ENCODE measurements around the gene SHROOM2. TPM values are rescaled to one million over a fixed set of nuclear protein-coding genes. Genes with fewer than 3 reads are reported as not detected.

Gene SHROOM2
- polyA plus RNA-seq, 1 experiment = 1.1 TPM

- ChIA-PET POLR2A (no interaction called here), CTCF (no interaction called here)
- no peak for DNase-seq (ENCODE audit: low read depth)
- H3K27me3 ChIP-seq (ENCODE audit: control insufficient read depth, insufficient read depth, low read length) = no peaks in the 10 kb centered on the region
- no peak for TF ChIP-seq CTCF (IDR thresholded peaks at IDR 0.05; ENCODE audit: insufficient read depth, low read depth, low read length)
- no peak overlapping the region for H3K4me3 ChIP-seq (ENCODE audit: low read depth, low read length)
- no peaks in the 10 kb centered on the region for H3K36me3 ChIP-seq (ENCODE audit: control insufficient read depth, insufficient read depth, low read length)
Measured at GRCh38 chrX:9952300-9952699, 166.1 kb downstream of the SHROOM2 start.

- ChIA-PET CTCF (interaction anchor here (0.9 kb wide), 1 partner anchor 16 kb away, joined by 4 read pairs; no protein-coding TSS in a partner anchor), POLR2A (no interaction called here)
Measured at GRCh38 chrX:9953396-9953795, 167.2 kb downstream of the SHROOM2 start.

GRCh38 chrX:9955506-9955905 is 169.3 kb downstream of the SHROOM2 start:
- peak; percentile 19 for DNase-seq (ENCODE audit: low read depth)
- H3K27me3 ChIP-seq (ENCODE audit: control insufficient read depth, insufficient read depth, low read length) = no peaks in the 10 kb centered on the region
- ChIA-PET CTCF (interaction anchor here (0.7 to 1.1 kb wide), 3 partner anchors 9 to 76 kb away, joined by 3 read pairs; no protein-coding TSS in a partner anchor), POLR2A (no interaction called here)
- no peak for TF ChIP-seq CTCF (IDR thresholded peaks at IDR 0.05; ENCODE audit: insufficient read depth, low read depth, low read length)
- no peaks in the 10 kb centered on the region for H3K36me3 ChIP-seq (ENCODE audit: control insufficient read depth, insufficient read depth, low read length)
- no peak overlapping the region for H3K4me3 ChIP-seq (ENCODE audit: low read depth, low read length)

More at GRCh38 chrX:9953396-9953795, 167.2 kb downstream of the SHROOM2 start:
- no peak for TF ChIP-seq CTCF (IDR thresholded peaks at IDR 0.05; ENCODE audit: insufficient read depth, low read depth, low read length)
- no peak overlapping the region for H3K4me3 ChIP-seq (ENCODE audit: low read depth, low read length)
- no peaks in the 10 kb centered on the region for H3K27me3 ChIP-seq (ENCODE audit: control insufficient read depth, insufficient read depth, low read length)
- DNase-seq (ENCODE audit: low read depth) = no peak
- no peaks in the 10 kb centered on the region for H3K36me3 ChIP-seq (ENCODE audit: control insufficient read depth, insufficient read depth, low read length)

- Histone ChIP-seq H3K36me3 (ENCODE audit: control insufficient read depth, insufficient read depth, low read length) (no peaks in the 10 kb centered on the region), H3K27me3 (ENCODE audit: control insufficient read depth, insufficient read depth, low read length) (no peaks in the 10 kb centered on the region), H3K4me3 (ENCODE audit: low read depth, low read length) (no peak overlapping the region)
- CTCF ChIA-PET = interaction anchor here (1.5 kb wide), 1 partner anchor 162 kb away, joined by 4 read pairs; no protein-coding TSS in a partner anchor
- no peak for DNase-seq (ENCODE audit: low read depth)
- TF ChIP-seq CTCF (IDR thresholded peaks at IDR 0.05; ENCODE audit: insufficient read depth, low read depth, low read length) = no peak
- POLR2A ChIA-PET = no interaction called here
Measured at GRCh38 chrX:9957743-9958142, 171.5 kb downstream of the SHROOM2 start.

- TF ChIP-seq CTCF (IDR thresholded peaks at IDR 0.05; ENCODE audit: insufficient read depth, low read depth, low read length) = no peak
- Histone ChIP-seq H3K27me3 (ENCODE audit: control insufficient read depth, insufficient read depth, low read length) (no peaks in the 10 kb centered on the region), H3K36me3 (ENCODE audit: control insufficient read depth, insufficient read depth, low read length) (no peaks in the 10 kb centered on the region), H3K4me3 (ENCODE audit: low read depth, low read length) (no peak overlapping the region)
- no peak for DNase-seq (ENCODE audit: low read depth)
- ChIA-PET POLR2A (no interaction called here), CTCF (interaction anchor here (0.7 to 1.5 kb wide), 2 partner anchors 66 to 161 kb away, joined by 3 to 4 read pairs; no protein-coding TSS in a partner anchor)
Measured at GRCh38 chrX:9958183-9958582, 172.0 kb downstream of the SHROOM2 start.
